ENCODE measurements around the gene IL17RC. TPM values are rescaled to one million over a fixed set of nuclear protein-coding genes. Genes with fewer than 3 reads are reported as not detected.
"Not testable (repeated sequence)": the region's sequence is repeated elsewhere in the genome, so short reads cannot be mapped to it uniquely, and the experiment has no call there.

IL17RC gene
- total RNA-seq, 1 donor from 2014 or later = 7.3 TPM

GRCh38 chr3:9875448-9875847, 41.5 kb upstream of the IL17RC start:
- Mint-ChIP-seq H3K27ac (ENCODE audit: unreplicated experiment) (no peak overlapping the region), H3K27me3 (ENCODE audit: low read depth) (peaks cover 6% of the 10 kb centered on the region), H3K36me3 (ENCODE audit: low read depth) (no peaks in the 10 kb centered on the region), H3K4me3 (no peak overlapping the region), H3K4me1 (peaks cover 6% of the 10 kb centered on the region), H3K9me3 (no peaks in the 10 kb centered on the region)
- no peak for DNase-seq (ENCODE audit: low read depth, low spot score)
- TF ChIP-seq CTCF (conservative IDR thresholded peaks at IDR 0.05) = no peak

GRCh38 chr3:9876255-9876654, 40.6 kb upstream of the IL17RC start:
- not testable (repeated sequence) for H3K36me3 Mint-ChIP-seq (ENCODE audit: low read depth); H3K9me3 Mint-ChIP-seq; H3K27ac Mint-ChIP-seq (ENCODE audit: unreplicated experiment); H3K4me3 Mint-ChIP-seq; DNase-seq (ENCODE audit: low read depth, low spot score); H3K4me1 Mint-ChIP-seq; H3K27me3 Mint-ChIP-seq (ENCODE audit: low read depth)

GRCh38 chr3:9876991-9877390, 39.9 kb upstream of the IL17RC start:
- DNase-seq (ENCODE audit: low read depth, low spot score) = no peak
- Mint-ChIP-seq H3K4me1 (peaks cover 6% of the 10 kb centered on the region), H3K27ac (ENCODE audit: unreplicated experiment) (no peak overlapping the region), H3K4me3 (no peak overlapping the region), H3K36me3 (ENCODE audit: low read depth) (no peaks in the 10 kb centered on the region), H3K9me3 (no peaks in the 10 kb centered on the region), H3K27me3 (ENCODE audit: low read depth) (peaks cover 6% of the 10 kb centered on the region)
- no peak for TF ChIP-seq CTCF (conservative IDR thresholded peaks at IDR 0.05)

GRCh38 chr3:9878700-9879099, 38.2 kb upstream of the IL17RC start:
- no peak for DNase-seq (ENCODE audit: low read depth, low spot score)
- Mint-ChIP-seq H3K36me3 (ENCODE audit: low read depth) (no peaks in the 10 kb centered on the region), H3K27ac (ENCODE audit: unreplicated experiment) (peak overlapping the region; percentile 69), H3K9me3 (no peaks in the 10 kb centered on the region), H3K4me1 (peaks cover 6% of the 10 kb centered on the region), H3K27me3 (ENCODE audit: low read depth) (peaks cover 6% of the 10 kb centered on the region), H3K4me3 (no peak overlapping the region)
- TF ChIP-seq CTCF (conservative IDR thresholded peaks at IDR 0.05) = no peak

DNA sequence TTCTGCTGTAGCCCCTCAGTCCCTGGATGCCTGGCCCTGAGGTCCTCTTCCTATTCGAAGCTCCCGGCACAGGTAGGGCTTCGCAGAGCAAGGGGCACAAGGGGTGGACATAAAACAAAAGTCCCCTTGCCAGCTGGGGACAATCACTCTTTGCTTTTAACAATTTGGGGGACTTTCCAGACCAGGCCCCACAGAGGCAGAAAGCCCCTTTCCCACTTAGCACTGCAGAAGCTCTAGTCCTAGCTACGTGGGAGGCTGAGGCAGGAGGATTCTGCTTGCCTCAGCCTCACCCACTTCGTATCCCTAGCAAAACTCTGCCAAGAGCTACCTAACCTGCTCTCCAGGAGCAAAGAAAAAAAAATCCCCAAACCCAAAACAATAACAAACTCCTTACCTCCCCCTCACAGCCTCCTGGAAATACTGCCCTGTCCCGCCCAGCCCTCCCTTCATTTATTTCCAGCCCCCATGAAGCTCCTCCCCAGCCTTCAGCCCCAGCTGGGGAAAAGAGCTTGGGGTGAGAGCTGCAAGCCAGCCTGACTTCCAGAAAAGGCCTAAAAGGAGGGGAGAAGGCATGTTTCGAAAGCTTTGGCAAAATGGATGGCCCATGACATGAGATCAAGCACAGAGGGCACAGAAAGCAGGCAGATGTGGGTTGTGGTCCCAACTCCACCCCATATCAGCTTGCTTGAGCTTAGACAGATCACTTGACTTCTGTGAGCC, 36.9 kb upstream of the IL17RC start, which contains the start of gene CIDEC:
CIDEC (minus strand) TSS at position 424 of the 720 bp plus-strand sequence. CDS start 1,767 bp downstream, outside the sequence.
- H3K4me3 Mint-ChIP-seq = no peak within 1 kb of the TSS
- H3K4me1 Mint-ChIP-seq = peaks cover 6% of the 10 kb centered on the region
- H3K36me3 Mint-ChIP-seq (ENCODE audit: low read depth) = no peaks in the 10 kb centered on the region
- TF ChIP-seq CTCF (conservative IDR thresholded peaks at IDR 0.05) = no peak
- H3K27ac Mint-ChIP-seq (ENCODE audit: unreplicated experiment) = no peak within 1 kb of the TSS
- no peak for DNase-seq (ENCODE audit: low read depth, low spot score)
- no peaks in the 10 kb centered on the region for H3K9me3 Mint-ChIP-seq
- H3K27me3 Mint-ChIP-seq (ENCODE audit: low read depth) = peaks cover 6% of the 10 kb centered on the region

GRCh38 chr3:9881441-9881840, 35.5 kb upstream of the IL17RC start:
- no peaks in the 10 kb centered on the region for H3K9me3 Mint-ChIP-seq
- no peak overlapping the region for H3K4me3 Mint-ChIP-seq
- H3K27me3 Mint-ChIP-seq (ENCODE audit: low read depth) = peaks cover 6% of the 10 kb centered on the region
- no peaks in the 10 kb centered on the region for H3K36me3 Mint-ChIP-seq (ENCODE audit: low read depth)
- no peak overlapping the region for H3K27ac Mint-ChIP-seq (ENCODE audit: unreplicated experiment)
- no peak for DNase-seq (ENCODE audit: low read depth, low spot score)
- no peaks in the 10 kb centered on the region for H3K4me1 Mint-ChIP-seq
- TF ChIP-seq CTCF (conservative IDR thresholded peaks at IDR 0.05) = no peak

Measured in neural crest cell (in vitro differentiated cells).